SK-N-SH (cell line): ENCODE measurements around the gene DHODH. TPM values are rescaled to one million over a fixed set of nuclear protein-coding genes. Genes with fewer than 3 reads are reported as not detected.

Source experiments
- CTCF ChIA-PET: fragments of 300-600, 350-600 bp; formaldehyde crosslinking; extraction: SDS; loops from one replicate; lab custom pipeline; 2021; lab: Yijun Ruan, JAX
- POLR2A ChIA-PET: fragments of 350-600 bp; sonication (Branson Sonifier 250); formaldehyde crosslinking; extraction: SDS; loops from one replicate; lab custom pipeline; 2020; ENCODE audit warnings: antibody characterized with exemption, inconsistent platforms; lab: Yijun Ruan, JAX
- DNase-seq: peaks from one replicate; pipeline ENCODE4 v3.0.0; 2012
- H2AFZ ChIP-seq: fragments of 200-600 bp; sonication (generic); 2 replicates; pipeline ENCODE4 v1.8.1; 2016; ENCODE audit warnings: antibody characterized with exemption, mild to moderate bottlenecking, low read depth
- H3F3A ChIP-seq: fragments of 200-600 bp; sonication (generic); replicated peaks from 2 replicates; pipeline ENCODE3; 2016; ENCODE audit warnings: antibody characterized with exemption, mild to moderate bottlenecking; ENCODE audit not compliant: insufficient read depth
- H3K27ac ChIP-seq, 2 experiments: fragments of 200-500 bp in 1 of 2; fragments of 200-600 bp in 1 of 2; sonication (Bioruptor generic) in 1 of 2; sonication (generic), shearing (Covaris generic) in 1 of 2; 2 replicates each; pipeline versions ENCODE4 v1.5.1 to v1.6.1; 2014 to 2016; ENCODE audit warnings: low read depth in 2 of 2, inconsistent platforms in 1 of 2, low read length in 1 of 2, mild to moderate bottlenecking in 1 of 2, mixed read lengths in 1 of 2
- H3K27me3 ChIP-seq: fragments of 200-600 bp; sonication (generic), shearing (Covaris generic); 2 replicates; pipeline ENCODE4 v1.6.1; 2016; ENCODE audit warnings: mixed run types; ENCODE audit not compliant: insufficient read depth
- H3K36me3 ChIP-seq, 2 experiments: fragments of 200-500 bp in 1 of 2; fragments of 200-600 bp in 1 of 2; sonication (Bioruptor generic) in 1 of 2; sonication (generic) in 1 of 2; replicated peaks in 1 of 2; 2 replicates each; pipeline versions ENCODE3 to v1.5.1; 2014 to 2016; ENCODE audit warnings: low read length in 1 of 2, mild to moderate bottlenecking in 1 of 2; ENCODE audit not compliant: insufficient read depth in 2 of 2, control insufficient read depth in 1 of 2
- H3K4me1 ChIP-seq, 2 experiments: fragments of 200-500 bp in 1 of 2; fragments of 200-600 bp in 1 of 2; sonication (Bioruptor generic) in 1 of 2; sonication (generic), shearing (Covaris generic) in 1 of 2; 2 replicates each; pipeline versions ENCODE4 v1.5.1 to v1.6.1; 2014 to 2016; ENCODE audit warnings: low read depth in 1 of 2, low read length in 1 of 2, mixed run types in 1 of 2; ENCODE audit not compliant: insufficient read depth in 2 of 2, control insufficient read depth in 1 of 2
- H3K4me2 ChIP-seq: fragments of 200-600 bp; sonication (generic), shearing (Covaris generic); 2 replicates; pipeline ENCODE4 v1.6.1; 2017; ENCODE audit warnings: mixed run types
- H3K4me3 ChIP-seq, 2 experiments: fragments of 200-500 bp in 1 of 2; fragments of 200-600 bp in 1 of 2; sonication (Bioruptor generic) in 1 of 2; sonication (generic), shearing (Covaris generic) in 1 of 2; 2 replicates each; pipeline versions ENCODE4 v1.5.1 to v1.8.1; 2014 to 2016; ENCODE audit warnings: low read depth in 2 of 2, inconsistent platforms in 1 of 2, low read length in 1 of 2, mild to moderate bottlenecking in 1 of 2, mixed read lengths in 1 of 2, moderate library complexity in 1 of 2
- H3K79me2 ChIP-seq: fragments of 200-600 bp; sonication (generic); 2 replicates; pipeline ENCODE4 v1.8.1; 2017; ENCODE audit warnings: mild to moderate bottlenecking; ENCODE audit not compliant: insufficient read depth
- H3K9ac ChIP-seq: fragments of 200-600 bp; sonication (generic); 2 replicates; pipeline ENCODE4 v1.6.1; 2017; ENCODE audit warnings: mixed run types
- H3K9me2 ChIP-seq: fragments of 200-600 bp; sonication (generic); 2 replicates; pipeline ENCODE4 v1.6.1; 2017; ENCODE audit warnings: mixed run types
- H3K9me3 ChIP-seq: fragments of 200-600 bp; sonication (generic); 2 replicates; pipeline ENCODE4 v1.6.1; 2017; ENCODE audit warnings: mixed run types, mild to moderate bottlenecking, moderate library complexity
- H4K20me1 ChIP-seq: fragments of 200-600 bp; sonication (generic); 2 replicates; pipeline ENCODE4 v1.6.1; 2017; ENCODE audit warnings: mild to moderate bottlenecking, mixed run types; ENCODE audit not compliant: insufficient read depth
- ELF1 ChIP-seq: IDR thresholded peaks from 2 replicates; pipeline ENCODE4 v1.4.0; 2012
- FOSL2 ChIP-seq: IDR thresholded peaks from 2 replicates; pipeline ENCODE4 v1.4.0; 2012; ENCODE audit warnings: low read depth, mild to moderate bottlenecking, moderate library complexity, borderline replicate concordance
- FOXJ3 ChIP-seq: sonication (generic); formaldehyde crosslinking; IDR thresholded peaks from 2 replicates; pipeline ENCODE4 v1.5.1; 2020; ENCODE audit warnings: mild to moderate bottlenecking, missing genetic modification reagents
- GATA2 ChIP-seq: sonication (generic); formaldehyde crosslinking; IDR thresholded peaks from 2 replicates; pipeline ENCODE4 v1.5.0; 2020; ENCODE audit warnings: mild to moderate bottlenecking, missing genetic modification reagents
- MEF2A ChIP-seq: IDR thresholded peaks from 2 replicates; pipeline ENCODE4 v1.4.0; 2012; ENCODE audit warnings: low read depth, borderline replicate concordance
- NFIC ChIP-seq: IDR thresholded peaks from 2 replicates; pipeline ENCODE4 v1.4.0; 2012; ENCODE audit warnings: borderline replicate concordance
- NRF1 ChIP-seq: IDR thresholded peaks from 2 replicates; pipeline ENCODE4 v1.6.1; 2012; ENCODE audit warnings: low read depth, mild to moderate bottlenecking, low read length
- POLR2AphosphoS5 ChIP-seq: IDR thresholded peaks from 2 replicates; pipeline ENCODE4 v1.6.1; 2012; ENCODE audit warnings: low read depth, low read length
- RAD21 ChIP-seq: IDR thresholded peaks from 2 replicates; pipeline ENCODE4 v1.6.1; 2012; ENCODE audit warnings: mild to moderate bottlenecking, low read length
- SMC3 ChIP-seq: IDR thresholded peaks from 2 replicates; pipeline ENCODE4 v1.6.1; 2012; ENCODE audit warnings: low read depth, low read length, improper control_type of control experiment
- TAF1 ChIP-seq: IDR thresholded peaks from 2 replicates; pipeline ENCODE4 v1.6.1; 2012; ENCODE audit warnings: low read depth, mild to moderate bottlenecking, low read length, moderate library complexity, borderline replicate concordance
- TCF12 ChIP-seq: IDR thresholded peaks from 2 replicates; pipeline ENCODE4 v1.4.0; 2012
- ZBTB33 ChIP-seq: IDR thresholded peaks from 2 replicates; pipeline ENCODE4 v1.4.0; 2012; ENCODE audit warnings: low read depth, borderline replicate concordance
- WGBS: methylation state at CpG from one replicate; pipeline ENCODE4 v1.1.6; 2017; ENCODE audit warnings: low lambda C conversion rate; 5-methylcytosine and 5-hydroxymethylcytosine counted together
- polyA plus RNA-seq, 3 experiments: library from polyadenylated mRNA; depleted of rRNA; stranded (reverse); fragments of >200 nt; gene quantifications; 2 replicates each; pipeline ENCODE4 v1.2.3, GENCODE V29; 2012
- TF ChIP-seq, protein P1 (sequence below): IDR thresholded peaks from 2 replicates; pipeline ENCODE4 v1.6.1; 2012; ENCODE audit warnings: mild to moderate bottlenecking, low read depth, low read length, moderate library complexity
- TF ChIP-seq, protein P2 (sequence below): IDR thresholded peaks from 2 replicates; pipeline ENCODE4 v1.4.0; 2012; ENCODE audit warnings: low read depth, borderline replicate concordance
- TF ChIP-seq, protein P3 (sequence below): IDR thresholded peaks from 2 replicates; pipeline ENCODE4; 2012
- TF ChIP-seq, protein P4 (sequence below): fragments of 200-600 bp; sonication (generic); IDR thresholded peaks from 2 replicates; pipeline ENCODE4 v1.6.1; 2017; ENCODE audit warnings: antibody characterized with exemption, mild to moderate bottlenecking, moderate library complexity
- TF ChIP-seq, protein P5 (sequence below): IDR thresholded peaks from 2 replicates; pipeline ENCODE4 v1.4.0; 2012; ENCODE audit warnings: low read depth

Gene DHODH
- polyA plus RNA-seq, 1 of the 3 experiments (the other 2 are of a cell fraction), result 10.9 TPM

DNA sequence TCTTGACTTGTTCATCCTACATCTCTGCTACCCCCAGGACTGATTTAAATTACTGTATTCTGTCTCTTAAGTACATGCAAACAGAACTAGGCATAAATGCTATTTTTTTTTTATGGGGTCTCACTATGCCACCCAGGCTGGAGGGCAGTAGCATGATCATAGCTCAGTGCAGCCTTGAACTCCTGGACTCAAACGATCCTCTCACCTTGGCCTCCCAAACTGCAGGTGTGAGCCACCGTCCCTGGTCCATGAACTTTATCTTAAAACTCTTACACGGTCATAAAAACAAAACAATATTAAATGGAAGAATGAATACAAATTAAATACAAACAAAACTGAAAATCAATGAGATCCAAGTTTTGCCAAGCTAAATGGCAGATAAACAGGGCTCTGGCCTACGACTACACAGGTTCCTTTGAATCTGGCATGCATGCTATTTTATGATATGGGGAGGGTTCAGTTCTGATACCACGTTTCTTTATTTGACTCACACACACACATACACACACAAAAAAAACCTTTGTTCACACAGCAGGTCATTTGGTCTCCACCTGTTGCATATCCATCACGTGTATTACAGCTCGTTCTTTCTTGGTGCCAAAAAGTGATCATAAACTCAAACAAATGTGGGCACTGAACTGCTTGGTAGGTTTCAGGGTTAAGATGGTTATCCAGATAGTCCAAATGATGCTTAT, 7.2 kb upstream of the DHODH start:
- CTCF ChIA-PET, result interaction anchor here (1.3 kb wide), 1 partner anchor 40 kb away, joined by 6 read pairs; no protein-coding TSS in a partner anchor
- DNase-seq, result no peak

GRCh38 chr16:72002619-72003018, 5.9 kb upstream of the DHODH start:
- Histone ChIP-seq H3K9ac (no peak overlapping the region), H3K4me1 (no peaks in the 10 kb centered on the region), H3K4me3 (no peak overlapping the region), H3K27ac (no peak overlapping the region), H3K27me3 (no peaks in the 10 kb centered on the region; the same call in 1 of the 2 replicates), H3K79me2 (no peaks in the 10 kb centered on the region), H2AFZ (no peak overlapping the region), H4K20me1 (no peaks in the 10 kb centered on the region), H3K36me3 (no peaks in the 10 kb centered on the region), H3K4me2 (no peak overlapping the region), H3K9me2 (no peaks in the 10 kb centered on the region), H3K9me3 (no peaks in the 10 kb centered on the region), H3F3A (peaks cover 2% of the 10 kb centered on the region)
- ChIA-PET CTCF (no interaction called here), POLR2A (no interaction called here)
- DNase-seq, result no peak
- WGBS, result 66% methylated on average over 1 of the region's 1 CpG
- TF ChIP-seq TCF12 (no peak), FOXJ3 (CRISPR knock-in tag) (no peak), RAD21 (no peak), TAF1 (no peak), SMC3 (no peak), GATA2 (no peak), MEF2A (no peak), NRF1 (no peak), ELF1 (no peak), POLR2AphosphoS5 (no peak), NFIC (no peak), ZBTB33 (no peak)
- TF ChIP-seq, protein P1, sequence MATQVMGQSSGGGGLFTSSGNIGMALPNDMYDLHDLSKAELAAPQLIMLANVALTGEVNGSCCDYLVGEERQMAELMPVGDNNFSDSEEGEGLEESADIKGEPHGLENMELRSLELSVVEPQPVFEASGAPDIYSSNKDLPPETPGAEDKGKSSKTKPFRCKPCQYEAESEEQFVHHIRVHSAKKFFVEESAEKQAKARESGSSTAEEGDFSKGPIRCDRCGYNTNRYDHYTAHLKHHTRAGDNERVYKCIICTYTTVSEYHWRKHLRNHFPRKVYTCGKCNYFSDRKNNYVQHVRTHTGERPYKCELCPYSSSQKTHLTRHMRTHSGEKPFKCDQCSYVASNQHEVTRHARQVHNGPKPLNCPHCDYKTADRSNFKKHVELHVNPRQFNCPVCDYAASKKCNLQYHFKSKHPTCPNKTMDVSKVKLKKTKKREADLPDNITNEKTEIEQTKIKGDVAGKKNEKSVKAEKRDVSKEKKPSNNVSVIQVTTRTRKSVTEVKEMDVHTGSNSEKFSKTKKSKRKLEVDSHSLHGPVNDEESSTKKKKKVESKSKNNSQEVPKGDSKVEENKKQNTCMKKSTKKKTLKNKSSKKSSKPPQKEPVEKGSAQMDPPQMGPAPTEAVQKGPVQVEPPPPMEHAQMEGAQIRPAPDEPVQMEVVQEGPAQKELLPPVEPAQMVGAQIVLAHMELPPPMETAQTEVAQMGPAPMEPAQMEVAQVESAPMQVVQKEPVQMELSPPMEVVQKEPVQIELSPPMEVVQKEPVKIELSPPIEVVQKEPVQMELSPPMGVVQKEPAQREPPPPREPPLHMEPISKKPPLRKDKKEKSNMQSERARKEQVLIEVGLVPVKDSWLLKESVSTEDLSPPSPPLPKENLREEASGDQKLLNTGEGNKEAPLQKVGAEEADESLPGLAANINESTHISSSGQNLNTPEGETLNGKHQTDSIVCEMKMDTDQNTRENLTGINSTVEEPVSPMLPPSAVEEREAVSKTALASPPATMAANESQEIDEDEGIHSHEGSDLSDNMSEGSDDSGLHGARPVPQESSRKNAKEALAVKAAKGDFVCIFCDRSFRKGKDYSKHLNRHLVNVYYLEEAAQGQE, result no peak
- TF ChIP-seq, protein P2, sequence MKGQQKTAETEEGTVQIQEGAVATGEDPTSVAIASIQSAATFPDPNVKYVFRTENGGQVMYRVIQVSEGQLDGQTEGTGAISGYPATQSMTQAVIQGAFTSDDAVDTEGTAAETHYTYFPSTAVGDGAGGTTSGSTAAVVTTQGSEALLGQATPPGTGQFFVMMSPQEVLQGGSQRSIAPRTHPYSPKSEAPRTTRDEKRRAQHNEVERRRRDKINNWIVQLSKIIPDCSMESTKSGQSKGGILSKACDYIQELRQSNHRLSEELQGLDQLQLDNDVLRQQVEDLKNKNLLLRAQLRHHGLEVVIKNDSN, result no peak
- TF ChIP-seq, protein P3, sequence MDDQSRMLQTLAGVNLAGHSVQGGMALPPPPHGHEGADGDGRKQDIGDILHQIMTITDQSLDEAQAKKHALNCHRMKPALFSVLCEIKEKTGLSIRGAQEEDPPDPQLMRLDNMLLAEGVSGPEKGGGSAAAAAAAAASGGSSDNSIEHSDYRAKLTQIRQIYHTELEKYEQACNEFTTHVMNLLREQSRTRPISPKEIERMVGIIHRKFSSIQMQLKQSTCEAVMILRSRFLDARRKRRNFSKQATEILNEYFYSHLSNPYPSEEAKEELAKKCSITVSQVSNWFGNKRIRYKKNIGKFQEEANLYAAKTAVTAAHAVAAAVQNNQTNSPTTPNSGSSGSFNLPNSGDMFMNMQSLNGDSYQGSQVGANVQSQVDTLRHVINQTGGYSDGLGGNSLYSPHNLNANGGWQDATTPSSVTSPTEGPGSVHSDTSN, result no peak
- TF ChIP-seq, protein P4, sequence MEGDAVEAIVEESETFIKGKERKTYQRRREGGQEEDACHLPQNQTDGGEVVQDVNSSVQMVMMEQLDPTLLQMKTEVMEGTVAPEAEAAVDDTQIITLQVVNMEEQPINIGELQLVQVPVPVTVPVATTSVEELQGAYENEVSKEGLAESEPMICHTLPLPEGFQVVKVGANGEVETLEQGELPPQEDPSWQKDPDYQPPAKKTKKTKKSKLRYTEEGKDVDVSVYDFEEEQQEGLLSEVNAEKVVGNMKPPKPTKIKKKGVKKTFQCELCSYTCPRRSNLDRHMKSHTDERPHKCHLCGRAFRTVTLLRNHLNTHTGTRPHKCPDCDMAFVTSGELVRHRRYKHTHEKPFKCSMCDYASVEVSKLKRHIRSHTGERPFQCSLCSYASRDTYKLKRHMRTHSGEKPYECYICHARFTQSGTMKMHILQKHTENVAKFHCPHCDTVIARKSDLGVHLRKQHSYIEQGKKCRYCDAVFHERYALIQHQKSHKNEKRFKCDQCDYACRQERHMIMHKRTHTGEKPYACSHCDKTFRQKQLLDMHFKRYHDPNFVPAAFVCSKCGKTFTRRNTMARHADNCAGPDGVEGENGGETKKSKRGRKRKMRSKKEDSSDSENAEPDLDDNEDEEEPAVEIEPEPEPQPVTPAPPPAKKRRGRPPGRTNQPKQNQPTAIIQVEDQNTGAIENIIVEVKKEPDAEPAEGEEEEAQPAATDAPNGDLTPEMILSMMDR, result no peak

More for the DNA sequence above, 7.2 kb upstream of the DHODH start:
- Histone ChIP-seq H3K9me3 (no peaks in the 10 kb centered on the region), H3K4me3 (no peak overlapping the region), H3K27ac (no peak overlapping the region), H3K27me3 (no peaks in the 10 kb centered on the region; the same call in 1 of the 2 replicates), H2AFZ (no peak overlapping the region), H3K4me1 (no peaks in the 10 kb centered on the region), H3K9me2 (no peaks in the 10 kb centered on the region), H3F3A (no peaks in the 10 kb centered on the region), H3K79me2 (no peaks in the 10 kb centered on the region), H4K20me1 (no peaks in the 10 kb centered on the region), H3K9ac (no peak overlapping the region), H3K36me3 (no peaks in the 10 kb centered on the region), H3K4me2 (no peak overlapping the region)
- WGBS, result 40% methylated on average over 7 of the region's 7 CpGs
- POLR2A ChIA-PET, result no interaction called here
- TF ChIP-seq FOSL2 (no peak), MEF2A (no peak), POLR2AphosphoS5 (no peak)
- TF ChIP-seq, protein P5, sequence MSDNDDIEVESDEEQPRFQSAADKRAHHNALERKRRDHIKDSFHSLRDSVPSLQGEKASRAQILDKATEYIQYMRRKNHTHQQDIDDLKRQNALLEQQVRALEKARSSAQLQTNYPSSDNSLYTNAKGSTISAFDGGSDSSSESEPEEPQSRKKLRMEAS, result no peak
